HEK293 (cell line): ENCODE measurements around the gene JPH3.

ENCODE experiments used
- EGR2 ChIP-seq: fragments of 450-650 bp; formaldehyde crosslinking; IDR thresholded peaks from 2 replicates; pipeline ENCODE4 v1.5.1; 2016; ENCODE audit warnings: low read depth, missing biosample characterization, missing genetic modification characterization
- FEZF1 ChIP-seq: fragments of 450-650 bp; formaldehyde crosslinking; IDR thresholded peaks from 2 replicates; pipeline ENCODE4 v1.5.1; 2016; ENCODE audit warnings: missing biosample characterization, missing genetic modification characterization
- GLI4 ChIP-seq: fragments of 450-650 bp; formaldehyde crosslinking; IDR thresholded peaks from 2 replicates; pipeline ENCODE4 v1.5.1; 2016; ENCODE audit warnings: missing biosample characterization, missing genetic modification characterization
- HOXD13 ChIP-seq: sonication (generic); formaldehyde crosslinking; IDR thresholded peaks from 2 replicates; pipeline ENCODE4 v1.8.0; 2022; ENCODE audit warnings: missing genetic modification reagents, borderline replicate concordance
- PRDM1 ChIP-seq: fragments of 450-650 bp; formaldehyde crosslinking; IDR thresholded peaks from 2 replicates; pipeline ENCODE4; 2016; ENCODE audit warnings: missing biosample characterization, missing genetic modification characterization
- SCRT2 ChIP-seq: fragments of 450-650 bp; formaldehyde crosslinking; IDR thresholded peaks from 2 replicates; pipeline ENCODE4 v1.5.1; 2016; ENCODE audit warnings: missing biosample characterization, missing genetic modification characterization
- ZBTB21 ChIP-seq: fragments of 450-650 bp; formaldehyde crosslinking; IDR thresholded peaks from 2 replicates; pipeline ENCODE4 v1.5.1; 2017; ENCODE audit warnings: missing biosample characterization, missing genetic modification characterization
- ZEB2 ChIP-seq: fragments of 450-650 bp; formaldehyde crosslinking; IDR thresholded peaks from 2 replicates; pipeline ENCODE4 v1.5.1; 2016; ENCODE audit warnings: missing biosample characterization, missing genetic modification characterization
- ZNF10 ChIP-seq: fragments of 450-650 bp; formaldehyde crosslinking; IDR thresholded peaks from 2 replicates; pipeline ENCODE4 v1.5.1; 2017; ENCODE audit warnings: missing biosample characterization, missing genetic modification characterization
- ZNF114 ChIP-seq: fragments of 450-650 bp; formaldehyde crosslinking; IDR thresholded peaks from 2 replicates; pipeline ENCODE4 v1.5.0; 2017; ENCODE audit warnings: missing biosample characterization, missing genetic modification characterization
- ZNF174 ChIP-seq: fragments of 450-650 bp; formaldehyde crosslinking; IDR thresholded peaks from 2 replicates; pipeline ENCODE4 v1.5.0; 2017; ENCODE audit warnings: missing biosample characterization, mild to moderate bottlenecking, missing genetic modification characterization
- ZNF202 ChIP-seq: fragments of 450-650 bp; formaldehyde crosslinking; IDR thresholded peaks from 2 replicates; pipeline ENCODE4 v1.5.1; 2016; ENCODE audit warnings: missing biosample characterization, missing genetic modification characterization, borderline replicate concordance
- ZNF23 ChIP-seq: fragments of 450-650 bp; formaldehyde crosslinking; IDR thresholded peaks from 2 replicates; pipeline ENCODE4 v1.5.1; 2016; ENCODE audit warnings: missing biosample characterization, missing genetic modification characterization, borderline replicate concordance
- ZNF394 ChIP-seq: fragments of 450-650 bp; formaldehyde crosslinking; IDR thresholded peaks from 2 replicates; pipeline ENCODE4 v1.5.1; 2016; ENCODE audit warnings: missing biosample characterization, missing genetic modification characterization, mild to moderate bottlenecking, moderate library complexity, borderline replicate concordance
- ZNF423 ChIP-seq: fragments of 450-650 bp; formaldehyde crosslinking; IDR thresholded peaks from 2 replicates; pipeline ENCODE4 v1.5.1; 2016; ENCODE audit warnings: missing biosample characterization, missing genetic modification characterization
- ZNF501 ChIP-seq: fragments of 450-650 bp; formaldehyde crosslinking; IDR thresholded peaks from 2 replicates; pipeline ENCODE4 v1.5.1; 2016; ENCODE audit warnings: missing biosample characterization, missing genetic modification characterization
- ZNF555 ChIP-seq: fragments of 450-650 bp; formaldehyde crosslinking; conservative IDR thresholded peaks from 2 replicates; pipeline ENCODE4 v1.5.1; 2017; ENCODE audit warnings: missing biosample characterization, mild to moderate bottlenecking, missing genetic modification characterization, inconsistent platforms
- ZNF560 ChIP-seq: fragments of 450-650 bp; formaldehyde crosslinking; IDR thresholded peaks from 2 replicates; pipeline ENCODE4 v1.5.1; 2017; ENCODE audit warnings: missing biosample characterization, missing genetic modification characterization, borderline replicate concordance
- ZNF561 ChIP-seq: fragments of 450-650 bp; IDR thresholded peaks from 2 replicates; pipeline ENCODE4 v1.5.1; 2018; ENCODE audit warnings: missing biosample characterization, missing genetic modification characterization, borderline replicate concordance
- ZNF629 ChIP-seq: fragments of 450-650 bp; formaldehyde crosslinking; IDR thresholded peaks from 2 replicates; pipeline ENCODE4 v1.5.1; 2017; ENCODE audit warnings: missing biosample characterization, missing genetic modification characterization
- ZXDB ChIP-seq: fragments of 450-650 bp; formaldehyde crosslinking; IDR thresholded peaks from 2 replicates; pipeline ENCODE4 v1.5.1; 2016; ENCODE audit warnings: missing biosample characterization, missing genetic modification characterization
- TF ChIP-seq, protein P1 (sequence below): fragments of 450-650 bp; formaldehyde crosslinking; conservative IDR thresholded peaks from 2 replicates; pipeline ENCODE4 v1.5.1; 2016; ENCODE audit warnings: low read depth, missing biosample characterization, missing genetic modification characterization
- TF ChIP-seq, protein P2 (sequence below): fragments of 450-650 bp; formaldehyde crosslinking; IDR thresholded peaks from 2 replicates; pipeline ENCODE4 v1.5.1; 2016; ENCODE audit warnings: missing biosample characterization, missing genetic modification characterization
- TF ChIP-seq, protein P3 (sequence below): fragments of 450-650 bp; formaldehyde crosslinking; IDR thresholded peaks from 2 replicates; pipeline ENCODE4 v1.5.1; 2016; ENCODE audit warnings: missing biosample characterization, missing genetic modification characterization
- TF ChIP-seq, protein P4 (sequence below): fragments of 450-650 bp; IDR thresholded peaks from 2 replicates; pipeline ENCODE4 v1.5.1; 2018; ENCODE audit warnings: missing biosample characterization, missing genetic modification characterization
- TF ChIP-seq, protein P5 (sequence below): fragments of 450-650 bp; formaldehyde crosslinking; IDR thresholded peaks from 2 replicates; pipeline ENCODE4 v1.5.1; 2016; ENCODE audit warnings: missing biosample characterization, missing genetic modification characterization, low read depth
- TF ChIP-seq, protein P6 (sequence below): fragments of 450-650 bp; formaldehyde crosslinking; IDR thresholded peaks from 2 replicates; pipeline ENCODE4 v1.5.1; 2016; ENCODE audit warnings: missing biosample characterization, missing genetic modification characterization

JPH3 gene

DNA sequence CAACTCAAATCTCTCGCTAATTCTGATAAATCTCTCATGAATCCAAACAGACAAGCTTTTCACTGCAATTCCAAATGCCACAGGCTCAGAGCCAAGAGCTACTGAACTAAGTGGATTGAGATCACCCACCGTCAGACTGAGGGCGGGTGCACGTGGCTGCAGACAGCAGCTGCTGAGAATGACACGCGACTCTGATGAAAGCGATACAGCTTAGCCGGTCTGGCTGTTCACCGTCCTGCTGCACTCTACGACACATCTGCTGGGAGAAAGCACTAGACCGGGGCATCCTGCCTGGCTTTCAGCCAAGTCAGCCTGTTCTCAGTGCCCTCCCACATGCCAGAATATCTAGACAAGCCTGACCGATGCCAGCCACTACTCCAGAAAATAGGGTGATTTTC lies 120.9 kb downstream of the JPH3 start (continued):
- TF ChIP-seq, protein P1, sequence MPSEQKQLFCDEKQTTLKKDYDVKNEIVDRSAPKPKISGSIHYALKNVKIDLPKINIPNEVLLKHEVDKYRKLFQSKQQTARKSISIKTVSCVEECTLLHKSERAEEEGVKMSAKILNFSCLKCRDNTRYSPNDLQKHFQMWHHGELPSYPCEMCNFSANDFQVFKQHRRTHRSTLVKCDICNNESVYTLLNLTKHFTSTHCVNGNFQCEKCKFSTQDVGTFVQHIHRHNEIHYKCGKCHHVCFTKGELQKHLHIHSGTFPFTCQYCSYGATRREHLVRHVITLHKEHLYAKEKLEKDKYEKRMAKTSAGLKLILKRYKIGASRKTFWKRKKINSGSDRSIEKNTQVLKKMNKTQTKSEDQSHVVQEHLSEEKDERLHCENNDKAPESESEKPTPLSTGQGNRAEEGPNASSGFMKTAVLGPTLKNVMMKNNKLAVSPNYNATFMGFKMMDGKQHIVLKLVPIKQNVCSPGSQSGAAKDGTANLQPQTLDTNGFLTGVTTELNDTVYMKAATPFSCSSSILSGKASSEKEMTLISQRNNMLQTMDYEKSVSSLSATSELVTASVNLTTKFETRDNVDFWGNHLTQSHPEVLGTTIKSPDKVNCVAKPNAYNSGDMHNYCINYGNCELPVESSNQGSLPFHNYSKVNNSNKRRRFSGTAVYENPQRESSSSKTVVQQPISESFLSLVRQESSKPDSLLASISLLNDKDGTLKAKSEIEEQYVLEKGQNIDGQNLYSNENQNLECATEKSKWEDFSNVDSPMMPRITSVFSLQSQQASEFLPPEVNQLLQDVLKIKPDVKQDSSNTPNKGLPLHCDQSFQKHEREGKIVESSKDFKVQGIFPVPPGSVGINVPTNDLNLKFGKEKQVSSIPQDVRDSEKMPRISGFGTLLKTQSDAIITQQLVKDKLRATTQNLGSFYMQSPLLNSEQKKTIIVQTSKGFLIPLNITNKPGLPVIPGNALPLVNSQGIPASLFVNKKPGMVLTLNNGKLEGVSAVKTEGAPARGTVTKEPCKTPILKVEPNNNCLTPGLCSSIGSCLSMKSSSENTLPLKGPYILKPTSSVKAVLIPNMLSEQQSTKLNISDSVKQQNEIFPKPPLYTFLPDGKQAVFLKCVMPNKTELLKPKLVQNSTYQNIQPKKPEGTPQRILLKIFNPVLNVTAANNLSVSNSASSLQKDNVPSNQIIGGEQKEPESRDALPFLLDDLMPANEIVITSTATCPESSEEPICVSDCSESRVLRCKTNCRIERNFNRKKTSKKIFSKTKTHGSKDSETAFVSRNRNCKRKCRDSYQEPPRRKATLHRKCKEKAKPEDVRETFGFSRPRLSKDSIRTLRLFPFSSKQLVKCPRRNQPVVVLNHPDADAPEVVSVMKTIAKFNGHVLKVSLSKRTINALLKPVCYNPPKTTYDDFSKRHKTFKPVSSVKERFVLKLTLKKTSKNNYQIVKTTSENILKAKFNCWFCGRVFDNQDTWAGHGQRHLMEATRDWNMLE (tag by site-specific recombination): no peak
- TF ChIP-seq ZNF10 (tag by site-specific recombination): peak; percentile 54; the same call in 1 of the 2 replicates
- TF ChIP-seq ZXDB: 0 out of 2 replicates have a peak, but pooled peaks have one; percentile 14
- TF ChIP-seq, protein P2, sequence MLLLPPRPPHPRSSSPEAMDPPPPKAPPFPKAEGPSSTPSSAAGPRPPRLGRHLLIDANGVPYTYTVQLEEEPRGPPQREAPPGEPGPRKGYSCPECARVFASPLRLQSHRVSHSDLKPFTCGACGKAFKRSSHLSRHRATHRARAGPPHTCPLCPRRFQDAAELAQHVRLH (tag by site-specific recombination): peak; percentile 40; the same call in 1 of the 2 replicates
- no peak for TF ChIP-seq SCRT2 (tag by site-specific recombination)
- no peak for TF ChIP-seq ZNF174
- no peak for TF ChIP-seq HOXD13 (CRISPR knock-in tag)
- TF ChIP-seq ZBTB21 (tag by site-specific recombination): peak; percentile 31; the same call in 1 of the 2 replicates
- TF ChIP-seq ZEB2 (tag by site-specific recombination): peak; percentile 79; the same call in 1 of the 2 replicates
- TF ChIP-seq EGR2: peak; percentile 69; the same call in 1 of the 2 replicates
- TF ChIP-seq, protein P3, sequence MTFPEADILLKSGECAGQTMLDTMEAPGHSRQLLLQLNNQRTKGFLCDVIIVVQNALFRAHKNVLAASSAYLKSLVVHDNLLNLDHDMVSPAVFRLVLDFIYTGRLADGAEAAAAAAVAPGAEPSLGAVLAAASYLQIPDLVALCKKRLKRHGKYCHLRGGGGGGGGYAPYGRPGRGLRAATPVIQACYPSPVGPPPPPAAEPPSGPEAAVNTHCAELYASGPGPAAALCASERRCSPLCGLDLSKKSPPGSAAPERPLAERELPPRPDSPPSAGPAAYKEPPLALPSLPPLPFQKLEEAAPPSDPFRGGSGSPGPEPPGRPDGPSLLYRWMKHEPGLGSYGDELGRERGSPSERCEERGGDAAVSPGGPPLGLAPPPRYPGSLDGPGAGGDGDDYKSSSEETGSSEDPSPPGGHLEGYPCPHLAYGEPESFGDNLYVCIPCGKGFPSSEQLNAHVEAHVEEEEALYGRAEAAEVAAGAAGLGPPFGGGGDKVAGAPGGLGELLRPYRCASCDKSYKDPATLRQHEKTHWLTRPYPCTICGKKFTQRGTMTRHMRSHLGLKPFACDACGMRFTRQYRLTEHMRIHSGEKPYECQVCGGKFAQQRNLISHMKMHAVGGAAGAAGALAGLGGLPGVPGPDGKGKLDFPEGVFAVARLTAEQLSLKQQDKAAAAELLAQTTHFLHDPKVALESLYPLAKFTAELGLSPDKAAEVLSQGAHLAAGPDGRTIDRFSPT (tag by site-specific recombination): no peak
- TF ChIP-seq ZNF561: no peak
- TF ChIP-seq GLI4 (tag by site-specific recombination): no peak
- TF ChIP-seq, protein P4, sequence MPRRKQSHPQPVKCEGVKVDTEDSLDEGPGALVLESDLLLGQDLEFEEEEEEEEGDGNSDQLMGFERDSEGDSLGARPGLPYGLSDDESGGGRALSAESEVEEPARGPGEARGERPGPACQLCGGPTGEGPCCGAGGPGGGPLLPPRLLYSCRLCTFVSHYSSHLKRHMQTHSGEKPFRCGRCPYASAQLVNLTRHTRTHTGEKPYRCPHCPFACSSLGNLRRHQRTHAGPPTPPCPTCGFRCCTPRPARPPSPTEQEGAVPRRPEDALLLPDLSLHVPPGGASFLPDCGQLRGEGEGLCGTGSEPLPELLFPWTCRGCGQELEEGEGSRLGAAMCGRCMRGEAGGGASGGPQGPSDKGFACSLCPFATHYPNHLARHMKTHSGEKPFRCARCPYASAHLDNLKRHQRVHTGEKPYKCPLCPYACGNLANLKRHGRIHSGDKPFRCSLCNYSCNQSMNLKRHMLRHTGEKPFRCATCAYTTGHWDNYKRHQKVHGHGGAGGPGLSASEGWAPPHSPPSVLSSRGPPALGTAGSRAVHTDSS (tag by site-specific recombination): no peak
- TF ChIP-seq ZNF629 (tag by site-specific recombination): peak; percentile 80
- TF ChIP-seq ZNF394: no peak
- TF ChIP-seq PRDM1 (tag by site-specific recombination): 0 out of 2 replicates have a peak, but pooled peaks have one; percentile 46
- TF ChIP-seq ZNF114: no peak
- no peak for TF ChIP-seq ZNF423 (tag by site-specific recombination)
- TF ChIP-seq ZNF560 (tag by site-specific recombination): no peak
- TF ChIP-seq, protein P5, sequence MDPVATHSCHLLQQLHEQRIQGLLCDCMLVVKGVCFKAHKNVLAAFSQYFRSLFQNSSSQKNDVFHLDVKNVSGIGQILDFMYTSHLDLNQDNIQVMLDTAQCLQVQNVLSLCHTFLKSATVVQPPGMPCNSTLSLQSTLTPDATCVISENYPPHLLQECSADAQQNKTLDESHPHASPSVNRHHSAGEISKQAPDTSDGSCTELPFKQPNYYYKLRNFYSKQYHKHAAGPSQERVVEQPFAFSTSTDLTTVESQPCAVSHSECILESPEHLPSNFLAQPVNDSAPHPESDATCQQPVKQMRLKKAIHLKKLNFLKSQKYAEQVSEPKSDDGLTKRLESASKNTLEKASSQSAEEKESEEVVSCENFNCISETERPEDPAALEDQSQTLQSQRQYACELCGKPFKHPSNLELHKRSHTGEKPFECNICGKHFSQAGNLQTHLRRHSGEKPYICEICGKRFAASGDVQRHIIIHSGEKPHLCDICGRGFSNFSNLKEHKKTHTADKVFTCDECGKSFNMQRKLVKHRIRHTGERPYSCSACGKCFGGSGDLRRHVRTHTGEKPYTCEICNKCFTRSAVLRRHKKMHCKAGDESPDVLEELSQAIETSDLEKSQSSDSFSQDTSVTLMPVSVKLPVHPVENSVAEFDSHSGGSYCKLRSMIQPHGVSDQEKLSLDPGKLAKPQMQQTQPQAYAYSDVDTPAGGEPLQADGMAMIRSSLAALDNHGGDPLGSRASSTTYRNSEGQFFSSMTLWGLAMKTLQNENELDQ (tag by site-specific recombination): no peak
- no peak for TF ChIP-seq ZNF202 (tag by site-specific recombination)
- peak; percentile 95 for TF ChIP-seq FEZF1
- no peak for TF ChIP-seq ZNF501 (tag by site-specific recombination)
- TF ChIP-seq ZNF555 (tag by site-specific recombination): no peak
- TF ChIP-seq, protein P6, sequence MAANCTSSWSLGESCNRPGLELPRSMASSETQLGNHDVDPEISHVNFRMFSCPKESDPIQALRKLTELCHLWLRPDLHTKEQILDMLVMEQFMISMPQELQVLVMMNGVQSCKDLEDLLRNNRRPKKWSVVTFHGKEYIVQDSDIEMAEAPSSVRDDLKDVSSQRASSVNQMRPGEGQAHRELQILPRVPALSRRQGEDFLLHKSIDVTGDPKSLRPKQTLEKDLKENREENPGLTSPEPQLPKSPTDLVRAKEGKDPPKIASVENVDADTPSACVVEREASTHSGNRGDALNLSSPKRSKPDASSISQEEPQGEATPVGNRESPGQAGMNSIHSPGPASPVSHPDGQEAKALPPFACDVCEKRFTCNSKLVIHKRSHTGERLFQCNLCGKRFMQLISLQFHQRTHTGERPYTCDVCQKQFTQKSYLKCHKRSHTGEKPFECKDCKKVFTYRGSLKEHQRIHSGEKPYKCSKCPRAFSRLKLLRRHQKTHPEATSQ (tag by site-specific recombination): no peak
- no peak for TF ChIP-seq ZNF23 (tag by site-specific recombination)
